Fibroblast of skin of left quadriceps (primary cell): ENCODE data around the gene HOXA11.

Experiments
- DNase-seq, 2 experiments: peaks; one replicate each; pipeline ENCODE4 v3.0.0-alpha.2; 2013; ENCODE audit warnings: low read depth in 2 of 2

Gene HOXA11

GRCh38 chr7:27169658-27170425 lies 15.2 kb downstream of the HOXA11 start:
- DNase-seq = no peak

- no peak for DNase-seq
These were observed 16.6 kb downstream of the HOXA11 start for GRCh38 chr7:27168265-27168947.

GRCh38 chr7:27167916-27168264 lies 17.1 kb downstream of the HOXA11 start:
- no peak for DNase-seq

GRCh38 chr7:27166531-27167505 lies 18.2 kb downstream of the HOXA11 start:
- DNase-seq = peak in 1 of 2 experiments; percentile 71

GRCh38 chr7:27165996-27166530 lies 19.0 kb downstream of the HOXA11 start:
- DNase-seq = peak in 1 of 2 experiments; percentile 82

- DNase-seq = peak; percentile 95 to 96
These were observed 19.7 kb downstream of the HOXA11 start, which contains the start of gene HOXA9 for GRCh38 chr7:27165089-27165995. HOXA9 (minus strand) TSS chr7:27165537; CDS start chr7:27165457, 80 bp downstream.

- DNase-seq = no peak
These were observed 20.5 kb downstream of the HOXA11 start for GRCh38 chr7:27164367-27165088.

- no peak for DNase-seq
These were observed 21.0 kb downstream of the HOXA11 start for GRCh38 chr7:27164045-27164366.

GRCh38 chr7:27163288-27164044 lies 21.6 kb downstream of the HOXA11 start:
- no peak for DNase-seq

- DNase-seq = no peak
These were observed 22.3 kb downstream of the HOXA11 start for GRCh38 chr7:27162561-27163287.

- DNase-seq = no peak
These were observed 23.1 kb downstream of the HOXA11 start for GRCh38 chr7:27161721-27162560.

- DNase-seq = no peak
These were observed 23.8 kb downstream of the HOXA11 start for GRCh38 chr7:27161214-27161720.

- DNase-seq = peak in 1 of 2 experiments; percentile 68
These were observed 24.4 kb downstream of the HOXA11 start for GRCh38 chr7:27160546-27161213.

- no peak for DNase-seq
These were observed 24.9 kb downstream of the HOXA11 start for GRCh38 chr7:27160145-27160545.

- DNase-seq = no peak
These were observed 25.5 kb downstream of the HOXA11 start for GRCh38 chr7:27159266-27160144.
